Ovary (tissue), 9 donors: ENCODE data around the gene C11orf68. TPM values are rescaled to one million over a fixed set of nuclear protein-coding genes. Genes with fewer than 3 reads are reported as not detected.

Experiments used
- DNase-seq, 5 donors: peaks; one replicate each; pipeline ENCODE4 v3.0.0-alpha.2; 2019 to 2020
- H3K27ac ChIP-seq, 2 donors: fragments of 200-600 bp; one replicate each; pipeline versions ENCODE4 v1.5.1 to v1.8.0; 2019 to 2022
- H3K27me3 ChIP-seq: fragments of 200-600 bp; one replicate; pipeline ENCODE4 v1.8.0; 2022
- H3K36me3 ChIP-seq: fragments of 200-600 bp; sonication (generic); one replicate; pipeline ENCODE4 v1.5.1; 2019
- H3K4me1 ChIP-seq: one replicate; pipeline ENCODE4 v1.8.1; 2013; ENCODE audit warnings: mild to moderate bottlenecking, moderate library complexity; ENCODE audit not compliant: insufficient read depth
- H3K4me3 ChIP-seq: fragments of 200-600 bp; sonication (generic); one replicate; pipeline ENCODE4 v1.5.1; 2017
- H3K9me3 ChIP-seq, 2 donors: fragments of 200-600 bp in 1 of 2; sonication (generic) in 1 of 2; one replicate each; pipeline versions ENCODE4 v1.5.1 to v1.8.1; 2013 to 2019; ENCODE audit warnings: mild to moderate bottlenecking in 1 of 2, moderate library complexity in 1 of 2
- EP300 ChIP-seq: sonication (generic); formaldehyde crosslinking; IDR thresholded peaks from one replicate; pipeline ENCODE4 v1.6.1; 2017; ENCODE audit warnings: antibody characterized with exemption
- POLR2A ChIP-seq: fragments of 450-650 bp; IDR thresholded peaks from one replicate; pipeline ENCODE4 v1.6.1; 2017; ENCODE audit warnings: antibody characterized with exemption, mild to moderate bottlenecking, moderate library complexity
- WGBS, 3 donors: extraction: QIAGEN DNeasy Blood & Tissue Kit in 1 of 3; methylation state at CpG; one replicate each; pipeline versions ENCODE4 v1.1.5 to v1.1.7; 2013 to 2017; 5-methylcytosine and 5-hydroxymethylcytosine counted together
- intact Hi-C, 4 donors: fragments of 100-400 bp; cut with DNase I; formaldehyde crosslinking; loops; one replicate each; pipeline versions ENCODE4 v1.11.0 to v1.15.1; 2022 to 2023
- polyA plus RNA-seq, 2 donors: library from polyadenylated mRNA; stranded (reverse); fragments of 200-250 nt in 1 of 2; fragments of 350-450 nt in 1 of 2; fragmentation: Illumina TruSeq in 1 of 2; extraction: RNeasy Lipid Tissue Mini Kit (QIAGEN cat#74804) in 1 of 2; gene quantifications; one replicate each; pipeline ENCODE4 v1.2.3, GENCODE V29; 2013 to 2014
- total RNA-seq, 7 donors: library from RNA; depleted of rRNA in 2 of 7; stranded (reverse); fragments of >200 nt in 2 of 7; fragmentation: NEBNext Ultra II Directional in 3 of 7; extraction: Animal tissue kit (Norgen Biotek cat#: 25700) in 3 of 7; gene quantifications; one replicate each; pipeline versions ENCODE4 v1.1.0 to v1.2.4, GENCODE V29; 2016 to 2023
- TF ChIP-seq, protein P1 (sequence below), 3 donors: fragments of 450-650 bp in 2 of 3; fragments of 200-600 bp in 1 of 3; IDR thresholded peaks; one replicate each; pipeline versions ENCODE4 v1.5.1 to v1.8.0; 2016 to 2022; ENCODE audit warnings: antibody characterized with exemption in 3 of 3, mild to moderate bottlenecking in 1 of 3
- donor health status: DM: no; HTN: no; CAD: no; lungs with moderate emphysema.
- donor health status: DM: no; HTN: no; CAD: no.
- donor health status: Bipolar disorder and iron deficiency.
- donor health status: DM: yes; HTN: yes; CAD: no.
- donor health status: DM: no; HTN: no; CAD: no.
- donor health status: DM: yes; HTN: yes; CAD: no.

C11orf68 gene
- total and polyA plus RNA-seq, 9 donors = 13.7 to 70.5 (median 38.4) TPM

DNA sequence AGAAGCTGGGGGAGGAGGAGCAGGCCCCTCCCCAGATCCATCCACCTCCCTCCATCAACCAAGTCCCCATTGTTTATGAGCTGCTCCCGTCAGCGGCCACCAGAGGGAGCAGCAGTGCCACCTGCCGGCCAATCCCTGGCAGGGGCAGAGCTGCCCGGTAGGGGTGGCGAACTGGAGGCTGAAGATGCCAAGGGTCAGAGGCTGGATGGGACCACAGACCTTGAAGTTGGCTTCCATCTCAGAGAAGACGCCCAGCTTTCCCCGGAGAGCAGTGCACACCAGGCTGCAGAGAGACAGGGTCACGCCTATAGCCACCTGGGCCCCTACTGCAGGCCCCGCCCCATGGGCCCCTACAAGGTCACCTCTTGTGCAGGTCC, 34.2 kb downstream of the C11orf68 start:
- Histone ChIP-seq H3K27ac (no peak overlapping the region), H3K4me1 (peaks cover 3% of the 10 kb centered on the region)

GRCh38 chr11:65883786-65884715, 34.8 kb downstream of the C11orf68 start:
- H3K4me3 ChIP-seq = no peak overlapping the region
- H3K27me3 ChIP-seq = no peaks in the 10 kb centered on the region
- peaks cover 3% of the 10 kb centered on the region for H3K4me1 ChIP-seq
- no peaks in the 10 kb centered on the region for H3K9me3 ChIP-seq
- no peaks in the 10 kb centered on the region for H3K36me3 ChIP-seq
- DNase-seq = peak in 2 of 5 donors; percentile 16 to 43
- no peak overlapping the region for H3K27ac ChIP-seq
- TF ChIP-seq, protein P1, sequence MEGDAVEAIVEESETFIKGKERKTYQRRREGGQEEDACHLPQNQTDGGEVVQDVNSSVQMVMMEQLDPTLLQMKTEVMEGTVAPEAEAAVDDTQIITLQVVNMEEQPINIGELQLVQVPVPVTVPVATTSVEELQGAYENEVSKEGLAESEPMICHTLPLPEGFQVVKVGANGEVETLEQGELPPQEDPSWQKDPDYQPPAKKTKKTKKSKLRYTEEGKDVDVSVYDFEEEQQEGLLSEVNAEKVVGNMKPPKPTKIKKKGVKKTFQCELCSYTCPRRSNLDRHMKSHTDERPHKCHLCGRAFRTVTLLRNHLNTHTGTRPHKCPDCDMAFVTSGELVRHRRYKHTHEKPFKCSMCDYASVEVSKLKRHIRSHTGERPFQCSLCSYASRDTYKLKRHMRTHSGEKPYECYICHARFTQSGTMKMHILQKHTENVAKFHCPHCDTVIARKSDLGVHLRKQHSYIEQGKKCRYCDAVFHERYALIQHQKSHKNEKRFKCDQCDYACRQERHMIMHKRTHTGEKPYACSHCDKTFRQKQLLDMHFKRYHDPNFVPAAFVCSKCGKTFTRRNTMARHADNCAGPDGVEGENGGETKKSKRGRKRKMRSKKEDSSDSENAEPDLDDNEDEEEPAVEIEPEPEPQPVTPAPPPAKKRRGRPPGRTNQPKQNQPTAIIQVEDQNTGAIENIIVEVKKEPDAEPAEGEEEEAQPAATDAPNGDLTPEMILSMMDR (IDR thresholded peaks at IDR 0.05) = no peak
- TF ChIP-seq EP300 = no peak
- no peak for TF ChIP-seq POLR2A
- intact Hi-C loops = loop anchor here (2.0 to 10.0 kb wide), 5 partner anchors 81 to 1231 kb away; partner anchors contain the start of genes KDM2A (in 1 of the 4) and SART1 (in 1 of the 4)
- 79 to 85% (median 79%) methylated on average over 23 to 28 of the region's 28 CpGs for WGBS, 3 donors

More for the DNA sequence above, 34.2 kb downstream of the C11orf68 start:
- Histone ChIP-seq H3K4me3 (no peak overlapping the region), H3K9me3 (no peaks in the 10 kb centered on the region), H3K36me3 (no peaks in the 10 kb centered on the region), H3K27me3 (no peaks in the 10 kb centered on the region)
- 17 to 24% (median 19%) methylated on average over 9 of the region's 9 CpGs for WGBS, 3 donors
- intact Hi-C loops = loop anchor here (2.0 to 10.0 kb wide), 6 partner anchors 78 to 1230 kb away; partner anchors contain the start of genes SART1 (in 2 of the 4) and KDM2A (in 1 of the 4)
- no peak for TF ChIP-seq EP300
- TF ChIP-seq, protein P1 (IDR thresholded peaks at IDR 0.05) = peak; percentile 92 to 99 (median 98)
- peak; percentile 65 to 84 (median 77) for DNase-seq

GRCh38 chr11:65883058-65883761, 35.7 kb downstream of the C11orf68 start:
- no peak for DNase-seq
- WGBS, 3 donors = 85 to 86% (median 85%) methylated on average over 13 of the region's 13 CpGs

More at GRCh38 chr11:65883058-65883761, 35.7 kb downstream of the C11orf68 start:
- intact Hi-C loops = loop anchor here (5.0 to 10.0 kb wide), 4 partner anchors 82 to 1232 kb away; partner anchors contain the start of genes KDM2A (in 1 of the 4) and SART1 (in 1 of the 4)
- peaks cover 3% of the 10 kb centered on the region for H3K4me1 ChIP-seq
- no peak overlapping the region for H3K27ac ChIP-seq
- TF ChIP-seq POLR2A (no peak), EP300 (no peak)
- TF ChIP-seq, protein P1 (IDR thresholded peaks at IDR 0.05) = no peak
- no peaks in the 10 kb centered on the region for H3K36me3 ChIP-seq
- H3K27me3 ChIP-seq = no peaks in the 10 kb centered on the region
- no peak overlapping the region for H3K4me3 ChIP-seq
- no peaks in the 10 kb centered on the region for H3K9me3 ChIP-seq
